GM12878 (cell line): ENCODE measurements around the gene XCR1. TPM values are rescaled to one million over a fixed set of nuclear protein-coding genes. Genes with fewer than 3 reads are reported as not detected.

Experiments used
- BRCA1 ChIP-seq: IDR thresholded peaks from 2 replicates; pipeline ENCODE4 v1.6.1; 2011; ENCODE audit warnings: low read depth, low read length, improper control_type of control experiment
- CBFB ChIP-seq: IDR thresholded peaks from 2 replicates; pipeline ENCODE4 v1.6.1; 2016; ENCODE audit warnings: antibody characterized with exemption, low read depth
- CEBPZ ChIP-seq: fragments of 150-350 bp; IDR thresholded peaks from 2 replicates; pipeline ENCODE4 v1.6.1; 2016; ENCODE audit warnings: low read depth, low read length
- HDGF ChIP-seq: fragments of 450-650 bp; IDR thresholded peaks from 2 replicates; pipeline ENCODE4 v1.6.1; 2016; ENCODE audit warnings: antibody characterized with exemption
- IKZF1 ChIP-seq: fragments of 450-650 bp; conservative IDR thresholded peaks from 2 replicates; pipeline ENCODE4 v1.6.1; 2017; ENCODE audit warnings: antibody characterized with exemption, mild to moderate bottlenecking
- MTA3 ChIP-seq: IDR thresholded peaks from 2 replicates; pipeline ENCODE4 v1.6.1; 2012; ENCODE audit warnings: low read length, inconsistent platforms, borderline replicate concordance
- NFYB ChIP-seq: IDR thresholded peaks from 2 replicates; pipeline ENCODE4 v1.6.1; 2011; ENCODE audit warnings: low read depth, mild to moderate bottlenecking, low read length, improper control_type of control experiment, moderate library complexity; ENCODE audit not compliant: insufficient read depth
- NKRF ChIP-seq: fragments of 450-650 bp; conservative IDR thresholded peaks from 2 replicates; pipeline ENCODE4 v1.6.1; 2017; ENCODE audit warnings: mild to moderate bottlenecking, moderate library complexity
- PRDM15 ChIP-seq: fragments of 450-650 bp; formaldehyde crosslinking; IDR thresholded peaks from 2 replicates; pipeline ENCODE4 v1.4.0; 2020; ENCODE audit warnings: mild to moderate bottlenecking, moderate library complexity
- SIX5 ChIP-seq: IDR thresholded peaks from 2 replicates; pipeline ENCODE4 v1.6.1; 2011; ENCODE audit warnings: mild to moderate bottlenecking, low read depth, low read length, moderate library complexity; ENCODE audit not compliant: severe bottlenecking
- TARDBP ChIP-seq: IDR thresholded peaks from 2 replicates; pipeline ENCODE4 v1.6.1; 2016; ENCODE audit warnings: borderline replicate concordance
- TCF12 ChIP-seq: IDR thresholded peaks from 2 replicates; pipeline ENCODE4 v1.6.1; 2011; ENCODE audit warnings: low read depth, mild to moderate bottlenecking, low read length
- TCF3 ChIP-seq: IDR thresholded peaks from 2 replicates; pipeline ENCODE4 v1.6.1; 2012; ENCODE audit warnings: low read depth, mild to moderate bottlenecking, low read length, borderline replicate concordance; ENCODE audit not compliant: insufficient read depth
- ZNF207 ChIP-seq: fragments of 450-650 bp; IDR thresholded peaks from 2 replicates; pipeline ENCODE4 v1.6.1; 2014; ENCODE audit warnings: antibody characterized with exemption, mild to moderate bottlenecking, borderline replicate concordance
- ZNF687 ChIP-seq: fragments of 450-650 bp; IDR thresholded peaks from 2 replicates; pipeline ENCODE4 v1.6.1; 2017; ENCODE audit warnings: mild to moderate bottlenecking, moderate library complexity
- polyA plus RNA-seq, 11 experiments: library from polyadenylated mRNA; depleted of rRNA in 4 of 11; unstranded in 6 of 11; stranded (reverse) in 5 of 11; fragments of >200 nt; fragmentation: Nextera tagmentation in 4 of 11; fragmentation: Illumina TruSeq in 1 of 11; extraction: Ambion mirVana in 4 of 11; extraction: Trizol in 1 of 11; gene quantifications; 1 replicate in 1 of 11; 2 replicates in 10 of 11; pipeline versions ENCODE4 v1.2.1 to v1.2.3, GENCODE V29; 2011 to 2016; ENCODE audit warnings: inconsistent platforms in 2 of 11, missing spikeins in 2 of 11, low read depth in 1 of 11
- total RNA-seq, 4 experiments: library from RNA; depleted of rRNA in 3 of 4; stranded (reverse); fragments of >200 nt in 3 of 4; fragmentation: Illumina TruSeq in 1 of 4; extraction: Trizol in 1 of 4; gene quantifications; 2 replicates each; pipeline versions ENCODE4 v1.2.1 to v1.2.3, GENCODE V29; 2013 to 2021

Gene XCR1
- total and polyA plus RNA-seq, 10 of the 15 experiments (the other 5 are each of a cell fraction or from before 2014, with no cell fraction given) = 0.02 to 0.29 (median 0.13) TPM; not detected in 2

- TF ChIP-seq TCF12 (no peak), TARDBP (peak; percentile 51; the same call in 1 of the 2 replicates), ZNF687 (peak; percentile 17; the same call in 1 of the 2 replicates), TCF3 (0 out of 2 replicates have a peak, but pooled peaks have one; percentile 41), MTA3 (no peak), ZNF207 (peak; percentile 39; the same call in 1 of the 2 replicates), CBFB (peak; percentile 27; the same call in 1 of the 2 replicates), NFYB (no peak), NKRF (peak; percentile 67), IKZF1 (peak; percentile 98), BRCA1 (no peak), PRDM15 (CRISPR knock-in tag) (no peak), HDGF (peak; percentile 81), CEBPZ (no peak), SIX5 (peak; percentile 96)
Measured at GRCh38 chr3:45995236-45996192, 31.8 kb downstream of the XCR1 start, which contains the start of gene FYCO1 (continued).
